HCT116 (cell line): Measurements from ENCODE around the gene OVOL3. TPM values are rescaled to one million over a fixed set of nuclear protein-coding genes. Genes with fewer than 3 reads are reported as not detected.

Experiments
- ATAC-seq: fragments of 200-7000 bp; cut with Tn5 transposase; 2 replicates; pipeline ENCODE4 v1.9.1; 2020; ENCODE audit warnings: mild to moderate bottlenecking, moderate library complexity
- BruUV-seq: library from RNA; stranded (reverse); fragments of 400-500 nt; replicated peaks from 2 replicates; lab custom pipeline; 2021; lab: Mats Ljungman, UMichigan
- CTCF ChIA-PET: fragments of 300-600 bp; sonication (Branson Sonifier 250); formaldehyde crosslinking; loops from one replicate; lab custom pipeline; 2021; ENCODE audit warnings: antibody characterized with exemption; lab: Charles Lee
- POLR2A ChIA-PET: fragments of 300-600, 350-600 bp; sonication (Branson Sonifier 250); formaldehyde crosslinking; loops from one replicate; lab custom pipeline; 2021; ENCODE audit warnings: antibody characterized with exemption; lab: Charles Lee
- RAD21 ChIA-PET, 2 experiments: fragments of 300-600 bp; sonication (Branson Sonifier 250); formaldehyde crosslinking; loops; one replicate each; lab custom pipeline; 2023; ENCODE audit warnings: low total read pairs in 2 of 2; ENCODE audit not compliant: uncharacterized antibody in 2 of 2, unreplicated experiment in 2 of 2, low non-redundant PET in 1 of 2; lab: Charles Lee
- DNase-seq: peaks from one replicate; pipeline ENCODE4 v3.0.0-alpha.2; 2010; ENCODE audit warnings: low read depth, low spot score
- H2AFZ ChIP-seq: fragments of 200-600 bp; shearing (Covaris generic), sonication (generic); 2 replicates; pipeline ENCODE4 v1.6.1; 2017; ENCODE audit warnings: low read depth, mixed run types, mixed read lengths, antibody characterized with exemption, low read length; ENCODE audit not compliant: poor library complexity, severe bottlenecking
- H3K27ac ChIP-seq: 2 replicates; pipeline ENCODE4 v1.5.1; 2012; ENCODE audit warnings: low read depth, low read length
- H3K27me3 ChIP-seq: fragments of 200-600 bp; sonication (generic); 2 replicates; pipeline ENCODE4 v1.6.1; 2016; ENCODE audit warnings: mixed run types, low read length, mixed read lengths; ENCODE audit not compliant: insufficient read depth
- H3K36me3 ChIP-seq, 2 experiments: fragments of 200-500 bp in 1 of 2; fragments of 200-600 bp in 1 of 2; sonication (Bioruptor generic) in 1 of 2; sonication (generic) in 1 of 2; 2 replicates each; pipeline versions ENCODE4 v1.5.1 to v1.6.1; 2014 to 2016; ENCODE audit warnings: low read length in 2 of 2, inconsistent platforms in 1 of 2, mixed read lengths in 1 of 2, mixed run types in 1 of 2; ENCODE audit not compliant: insufficient read depth in 2 of 2, control insufficient read depth in 1 of 2
- H3K4me1 ChIP-seq, 2 experiments: fragments of 200-600 bp in 1 of 2; sonication (generic) in 1 of 2; 2 replicates each; pipeline versions ENCODE4 v1.5.1 to v1.6.1; 2012 to 2017; ENCODE audit warnings: low read length in 2 of 2, inconsistent platforms in 1 of 2, mild to moderate bottlenecking in 1 of 2, mixed read lengths in 1 of 2, mixed run types in 1 of 2, moderate library complexity in 1 of 2; ENCODE audit not compliant: insufficient read depth in 2 of 2, control insufficient read depth in 1 of 2
- H3K4me2 ChIP-seq: fragments of 200-600 bp; sonication (generic); 2 replicates; pipeline ENCODE4 v1.6.1; 2017; ENCODE audit warnings: mixed run types, low read length, mixed read lengths
- H3K4me3 ChIP-seq, 2 experiments: fragments of 200-600 bp in 1 of 2; sonication (generic) in 1 of 2; replicated peaks in 1 of 2; 2 replicates each; pipeline ENCODE4 v1.5.1; 2011 to 2016; ENCODE audit warnings: low read length in 2 of 2, control low read depth in 1 of 2, low read depth in 1 of 2, mild to moderate bottlenecking in 1 of 2, mixed read lengths in 1 of 2, mixed run types in 1 of 2
- H3K79me2 ChIP-seq: fragments of 200-600 bp; sonication (generic); 2 replicates; pipeline ENCODE4 v1.6.1; 2017; ENCODE audit warnings: mild to moderate bottlenecking, mixed run types, low read length, moderate library complexity, mixed read lengths; ENCODE audit not compliant: insufficient read depth
- H3K9ac ChIP-seq: fragments of 200-600 bp; sonication (generic); 2 replicates; pipeline ENCODE4 v1.6.1; 2016; ENCODE audit warnings: low read length, mixed read lengths
- H3K9me2 ChIP-seq: fragments of 200-600 bp; sonication (generic), shearing (Covaris generic); 2 replicates; pipeline ENCODE4 v1.6.1; 2017; ENCODE audit warnings: mixed run types, mild to moderate bottlenecking, moderate library complexity; ENCODE audit not compliant: insufficient read depth
- H3K9me3 ChIP-seq, 2 experiments: fragments of 200-500 bp in 1 of 2; fragments of 200-600 bp in 1 of 2; sonication (Bioruptor generic) in 1 of 2; sonication (generic) in 1 of 2; 2 replicates each; pipeline ENCODE4 v1.6.1; 2014 to 2017; ENCODE audit warnings: low read length in 2 of 2, mixed read lengths in 2 of 2, inconsistent platforms in 1 of 2, low read depth in 1 of 2, mild to moderate bottlenecking in 1 of 2, mixed run types in 1 of 2, moderate library complexity in 1 of 2; ENCODE audit not compliant: control insufficient read depth in 1 of 2, insufficient read depth in 1 of 2
- H4K20me1 ChIP-seq: fragments of 200-600 bp; sonication (generic), shearing (Covaris generic); 2 replicates; pipeline ENCODE4 v1.6.1; 2017; ENCODE audit warnings: mixed run types, mild to moderate bottlenecking, moderate library complexity; ENCODE audit not compliant: insufficient read depth
- ATF3 ChIP-seq: IDR thresholded peaks from 2 replicates; pipeline ENCODE4 v1.6.1; 2012
- CBX3 ChIP-seq: IDR thresholded peaks from 2 replicates; pipeline ENCODE4 v1.6.1; 2012; ENCODE audit warnings: low read depth
- EGR1 ChIP-seq: IDR thresholded peaks from 2 replicates; pipeline ENCODE4 v1.6.1; 2012; ENCODE audit warnings: low read depth
- ELF1 ChIP-seq: IDR thresholded peaks from 2 replicates; pipeline ENCODE4 v1.6.1; 2012; ENCODE audit warnings: low read depth, borderline replicate concordance
- EZH2 ChIP-seq: fragments of 200-600 bp; sonication (generic); IDR thresholded peaks from 2 replicates; pipeline ENCODE4 v1.6.1; 2017; ENCODE audit warnings: antibody characterized with exemption, mixed run types
- EZH2phosphoT487 ChIP-seq: fragments of 200-600 bp; IDR thresholded peaks from 2 replicates; pipeline ENCODE4 v1.6.1; 2018; ENCODE audit warnings: antibody characterized with exemption, borderline replicate concordance
- FOSL1 ChIP-seq: IDR thresholded peaks from 2 replicates; pipeline ENCODE4 v1.6.1; 2012; ENCODE audit warnings: low read depth
- JUND ChIP-seq: IDR thresholded peaks from 2 replicates; pipeline ENCODE4 v1.6.1; 2012
- POLR2A ChIP-seq: IDR thresholded peaks from 2 replicates; pipeline ENCODE4 v1.7.0; 2011; ENCODE audit warnings: borderline replicate concordance; ENCODE audit not compliant: insufficient read depth, insufficient read length; ENCODE audit errors: extremely low read depth
- POLR2AphosphoS5 ChIP-seq: IDR thresholded peaks from 2 replicates; pipeline ENCODE4 v1.6.1; 2011; ENCODE audit warnings: mild to moderate bottlenecking, low read depth, low read length, moderate library complexity
- SIN3A ChIP-seq: IDR thresholded peaks from 2 replicates; pipeline ENCODE4 v1.6.1; 2012; ENCODE audit warnings: low read depth
- SP1 ChIP-seq: IDR thresholded peaks from 2 replicates; pipeline ENCODE4 v1.6.1; 2012; ENCODE audit warnings: low read depth
- SRF ChIP-seq: IDR thresholded peaks from 2 replicates; pipeline ENCODE4 v1.6.1; 2012; ENCODE audit warnings: low read depth
- TCF7L2 ChIP-seq: IDR thresholded peaks from 2 replicates; pipeline ENCODE4 v1.7.0; 2011; ENCODE audit warnings: borderline replicate concordance, inconsistent platforms; ENCODE audit not compliant: insufficient read depth, insufficient read length; ENCODE audit errors: extremely low read depth
- YY1 ChIP-seq: IDR thresholded peaks from 2 replicates; pipeline ENCODE4 v1.6.1; 2011; ENCODE audit warnings: low read length, low read depth, moderate library complexity, mild to moderate bottlenecking; ENCODE audit not compliant: insufficient replicate concordance; ENCODE audit errors: extremely low read depth
- ZFX ChIP-seq: fragments of 450-650 bp; IDR thresholded peaks from 2 replicates; pipeline ENCODE4 v1.6.1; 2017
- intact Hi-C: fragments of 100-400 bp; cut with micrococcal nuclease; formaldehyde crosslinking; loops from 2 replicates; pipeline ENCODE4 v1.10.0; 2022
- total RNA-seq: library from RNA; stranded (reverse); gene quantifications from one replicate; pipeline ENCODE4 v1.2.1, GENCODE V29; 2021; ENCODE audit not compliant: unreplicated experiment

OVOL3 gene
- total RNA-seq, 1 experiment from 2014 or later = not detected

GRCh38 chr19:36112678-36113077, 1.7 kb downstream of the OVOL3 start:
- H3K79me2 ChIP-seq = peaks cover 28% of the 10 kb centered on the region
- ChIA-PET CTCF (no interaction called here), RAD21 (no interaction called here), POLR2A (no interaction called here)
- H3K36me3 ChIP-seq = peaks cover 9 to 13% of the 10 kb centered on the region in 2 experiments; a peak in 3 of 4 replicates
- TF ChIP-seq SRF (no peak), ELF1 (no peak), EGR1 (no peak), SP1 (no peak), ATF3 (no peak), CBX3 (no peak), FOSL1 (no peak), YY1 (no peak), ZFX (no peak), POLR2A (no peak), JUND (no peak), EZH2phosphoT487 (no peak), TCF7L2 (no peak), SIN3A (no peak), POLR2AphosphoS5 (no peak), EZH2 (no peak)
- ATAC-seq = no peak
- H3K9ac ChIP-seq = no peak overlapping the region
- H3K4me3 ChIP-seq = no peak overlapping the region; a peak in 1 of 4 replicates
- H3K9me3 ChIP-seq = no peaks in the 10 kb centered on the region
- no peak overlapping the region for H2AFZ ChIP-seq
- no peaks in the 10 kb centered on the region for H4K20me1 ChIP-seq
- H3K4me2 ChIP-seq = no peak overlapping the region
- no peaks in the 10 kb centered on the region for H3K9me2 ChIP-seq
- H3K27ac ChIP-seq = no peak overlapping the region
- no peak for DNase-seq
- peaks cover 7 to 27% of the 10 kb centered on the region in 2 experiments; a peak in 3 of 4 replicates for H3K4me1 ChIP-seq
- no peaks in the 10 kb centered on the region for H3K27me3 ChIP-seq
- intact Hi-C loops = loop anchor here (10.0 kb wide), 1 partner anchor 108 kb away; the partner anchor contains the start of gene SYNE4
- no TSS peak for BruUV-seq
